H9 (cell line): ENCODE data around the gene TSPAN11. TPM values are rescaled to one million over a fixed set of nuclear protein-coding genes. Genes with fewer than 3 reads are reported as not detected.

Experiments
- DNase-seq: peaks from one replicate; pipeline ENCODE4 v3.0.0-alpha.2; 2017
- H2AFZ ChIP-seq: one replicate; pipeline ENCODE4 v1.6.1; 2013; ENCODE audit warnings: mild to moderate bottlenecking, low read length, control low read depth, moderate library complexity
- H2AK5ac ChIP-seq: 2 replicates; pipeline ENCODE4 v1.6.1; 2013; ENCODE audit warnings: low read length, control low read depth, mixed read lengths; ENCODE audit not compliant: insufficient read length
- H2BK120ac ChIP-seq: one replicate; pipeline ENCODE4 v1.6.1; 2013; ENCODE audit warnings: low read depth, mild to moderate bottlenecking, low read length, control low read depth, inconsistent platforms; ENCODE audit not compliant: poor library complexity, severe bottlenecking
- H2BK12ac ChIP-seq: 2 replicates; pipeline ENCODE4 v1.6.1; 2013; ENCODE audit warnings: low read length, control low read depth, mixed read lengths, low read depth; ENCODE audit not compliant: insufficient read length
- H2BK15ac ChIP-seq: 2 replicates; pipeline ENCODE4 v1.6.1; 2013; ENCODE audit warnings: low read depth, low read length, control low read depth
- H2BK20ac ChIP-seq: one replicate; pipeline ENCODE4 v1.6.1; 2013; ENCODE audit warnings: low read depth, mild to moderate bottlenecking, low read length, control low read depth, inconsistent platforms; ENCODE audit not compliant: poor library complexity, severe bottlenecking
- H2BK5ac ChIP-seq: 2 replicates; pipeline ENCODE4 v1.6.1; 2013; ENCODE audit warnings: low read length, control low read depth, mixed read lengths; ENCODE audit not compliant: insufficient read length
- H3K14ac ChIP-seq: 2 replicates; pipeline ENCODE4 v1.6.1; 2013; ENCODE audit warnings: low read length, control low read depth; ENCODE audit not compliant: insufficient read depth
- H3K18ac ChIP-seq: 2 replicates; pipeline ENCODE4 v1.6.1; 2013; ENCODE audit warnings: low read depth, mild to moderate bottlenecking, mixed read lengths, low read length, control low read depth; ENCODE audit not compliant: insufficient read length
- H3K23ac ChIP-seq: 2 replicates; pipeline ENCODE4 v1.6.1; 2013; ENCODE audit warnings: low read length, control low read depth, mixed read lengths, low read depth; ENCODE audit not compliant: insufficient read length
- H3K23me2 ChIP-seq: 2 replicates; pipeline ENCODE4 v1.6.1; 2013; ENCODE audit warnings: low read depth, mild to moderate bottlenecking, mixed read lengths, low read length, control low read depth; ENCODE audit not compliant: insufficient read length, poor library complexity, severe bottlenecking
- H3K27ac ChIP-seq: 2 replicates; pipeline ENCODE4 v1.5.1; 2013; ENCODE audit warnings: low read length, control low read depth, mixed read lengths, low read depth; ENCODE audit not compliant: insufficient read length
- H3K27me3 ChIP-seq: 2 replicates; pipeline ENCODE4 v1.6.1; 2013; ENCODE audit warnings: low read length, control low read depth, inconsistent platforms; ENCODE audit not compliant: insufficient read depth
- H3K4ac ChIP-seq: 2 replicates; pipeline ENCODE4 v1.6.1; 2013; ENCODE audit warnings: low read depth, mild to moderate bottlenecking, control low read depth, inconsistent platforms, low read length, moderate library complexity
- H3K4me1 ChIP-seq: 2 replicates; pipeline ENCODE4 v1.6.1; 2013; ENCODE audit warnings: low read length, control low read depth, inconsistent platforms; ENCODE audit not compliant: insufficient read depth
- H3K4me2 ChIP-seq: 2 replicates; pipeline ENCODE4 v1.6.1; 2013; ENCODE audit warnings: low read length, control low read depth, mixed read lengths; ENCODE audit not compliant: insufficient read length, insufficient read depth
- H3K56ac ChIP-seq: 2 replicates; pipeline ENCODE4 v1.6.1; 2013; ENCODE audit warnings: low read depth, mild to moderate bottlenecking, mixed read lengths, low read length, control low read depth; ENCODE audit not compliant: insufficient read length
- H3K79me1 ChIP-seq: 2 replicates; pipeline ENCODE4 v1.6.1; 2013; ENCODE audit warnings: low read depth, mild to moderate bottlenecking, moderate library complexity, low read length, control low read depth, inconsistent platforms; ENCODE audit not compliant: insufficient read depth, poor library complexity, severe bottlenecking
- H3K79me2 ChIP-seq: 2 replicates; pipeline ENCODE4 v1.6.1; 2013; ENCODE audit warnings: low read length, control low read depth, inconsistent platforms; ENCODE audit not compliant: insufficient read depth
- H3K9ac ChIP-seq: 2 replicates; pipeline ENCODE4 v1.6.1; 2013; ENCODE audit warnings: low read length, control low read depth, mixed read lengths; ENCODE audit not compliant: insufficient read length; ENCODE audit errors: extremely low read depth
- H3K9me3 ChIP-seq: one replicate; pipeline ENCODE4 v1.6.1; 2013; ENCODE audit warnings: low read depth, low read length, inconsistent platforms; ENCODE audit not compliant: control insufficient read depth
- H3T11ph ChIP-seq: one replicate; pipeline ENCODE4 v1.6.1; 2013; ENCODE audit warnings: mild to moderate bottlenecking, low read length, control low read depth, inconsistent platforms
- H4K20me1 ChIP-seq: one replicate; pipeline ENCODE4 v1.6.1; 2013; ENCODE audit not compliant: control insufficient read depth, insufficient read length, insufficient read depth
- H4K5ac ChIP-seq: 2 replicates; pipeline ENCODE4 v1.6.1; 2013; ENCODE audit warnings: low read depth, mild to moderate bottlenecking, mixed read lengths, low read length, control low read depth; ENCODE audit not compliant: insufficient read length
- H4K8ac ChIP-seq: replicated peaks from 2 replicates; pipeline ENCODE4 v1.6.1; 2013; ENCODE audit warnings: low read length, control low read depth, mixed read lengths, low read depth; ENCODE audit not compliant: insufficient read length
- H4K91ac ChIP-seq: 2 replicates; pipeline ENCODE4 v1.6.1; 2013; ENCODE audit warnings: low read depth, mild to moderate bottlenecking, moderate library complexity, mixed read lengths, low read length, control low read depth; ENCODE audit not compliant: insufficient read length
- H3K27ac Mint-ChIP-seq, 3 experiments: 2 replicates in 2 of 3; 3 replicates in 1 of 3; pipeline ENCODE4 v1.8.0; 2020 to 2021; ENCODE audit warnings: mixed read lengths in 3 of 3, mild to moderate bottlenecking in 1 of 3, moderate library complexity in 1 of 3
- H3K27me3 Mint-ChIP-seq: 2 replicates; pipeline ENCODE4 v1.8.0; 2021; ENCODE audit warnings: low read depth, mild to moderate bottlenecking, moderate library complexity, mixed read lengths
- H3K36me3 Mint-ChIP-seq, 3 experiments: 2 replicates in 2 of 3; 3 replicates in 1 of 3; pipeline ENCODE4 v1.8.0; 2020 to 2021; ENCODE audit warnings: low read depth in 3 of 3, mixed read lengths in 3 of 3; ENCODE audit not compliant: insufficient read depth in 1 of 3
- H3K4me1 Mint-ChIP-seq, 2 experiments: 2 replicates each; pipeline ENCODE4 v1.8.0; 2020; ENCODE audit warnings: mixed read lengths in 2 of 2
- H3K4me3 Mint-ChIP-seq, 2 experiments: 2 replicates in 1 of 2; 3 replicates in 1 of 2; pipeline ENCODE4 v1.8.0; 2020 to 2021; ENCODE audit warnings: mild to moderate bottlenecking in 2 of 2, mixed read lengths in 2 of 2, moderate library complexity in 1 of 2
- H3K9me3 Mint-ChIP-seq, 2 experiments: 2 replicates in 1 of 2; 3 replicates in 1 of 2; pipeline ENCODE4 v1.8.0; 2020; ENCODE audit warnings: mild to moderate bottlenecking in 2 of 2, mixed read lengths in 2 of 2, moderate library complexity in 1 of 2
- WGBS: extraction: QIAGEN DNeasy Blood & Tissue Kit; methylation state at CpG from one replicate; pipeline ENCODE4 v1.1.7; 2013; ENCODE audit warnings: missing lambda C conversion rate, low lambda C conversion rate, mixed read lengths; ENCODE audit not compliant: insufficient read length; ENCODE audit errors: extremely low coverage; 5-methylcytosine and 5-hydroxymethylcytosine counted together
- total RNA-seq: library from RNA; stranded (reverse); gene quantifications from 2 replicates; pipeline ENCODE4 v1.2.1, GENCODE V29; 2021
- TF ChIP-seq, protein P1 (sequence below): fragments of 200-600 bp; sonication (generic); conservative IDR thresholded peaks from 3 replicates; pipeline ENCODE4 v1.8.0; 2021; ENCODE audit warnings: antibody characterized with exemption, mild to moderate bottlenecking

Gene TSPAN11
- total RNA-seq, 1 experiment from 2014 or later: 4.2 TPM

DNA sequence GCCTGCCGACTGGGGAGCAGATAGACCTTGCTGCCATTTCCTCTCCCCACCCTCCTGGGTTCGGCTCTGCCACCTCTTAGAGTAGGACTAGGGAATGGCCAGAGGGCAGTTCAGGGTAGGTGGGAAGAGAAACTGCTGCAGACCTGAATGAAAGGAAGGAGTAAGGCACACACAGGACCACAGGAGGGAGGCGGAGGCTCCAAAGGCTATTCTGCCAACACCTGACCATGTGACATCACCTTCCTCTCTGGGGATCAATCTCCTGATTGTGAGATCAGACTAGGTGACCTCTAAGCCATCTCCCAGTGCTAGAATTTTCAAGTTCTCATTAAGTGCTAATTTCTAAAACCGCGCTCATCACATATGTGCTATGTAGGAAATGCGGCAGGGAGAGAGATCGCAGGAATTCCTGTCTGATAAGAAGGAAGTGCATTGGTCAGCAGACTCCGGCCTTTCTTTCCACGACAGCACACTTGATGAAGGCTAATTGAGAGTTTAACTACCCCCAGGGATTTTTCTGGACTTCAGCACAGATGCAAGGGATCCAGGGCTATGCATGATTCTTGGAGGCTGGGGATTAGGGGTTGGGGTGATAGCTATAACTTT lies 11.5 kb upstream of the TSPAN11 start:
- no peak overlapping the region for H3K4ac ChIP-seq
- no peak overlapping the region for H4K5ac ChIP-seq
- no peak overlapping the region; the same call in 1 of the 2 replicates for H2BK15ac ChIP-seq
- H3K27ac ChIP-seq: no peak overlapping the region
- no peak overlapping the region for H3K4me3 Mint-ChIP-seq
- peaks cover 12 to 25% of the 10 kb centered on the region in 2 experiments for H3K4me1 Mint-ChIP-seq
- H3K23me2 ChIP-seq: no peaks in the 10 kb centered on the region
- no peak overlapping the region for H2BK5ac ChIP-seq
- no CpG with 5 or more reads among the region's 9 CpGs for WGBS
- H3K36me3 Mint-ChIP-seq: no peaks in the 10 kb centered on the region
- no peaks in the 10 kb centered on the region; a peak in 1 of 5 replicates for H3K9me3 Mint-ChIP-seq
- H3K9ac ChIP-seq: no peak overlapping the region
- H3K14ac ChIP-seq: no peak overlapping the region
- no peak overlapping the region for H4K91ac ChIP-seq
- no peak overlapping the region for H4K8ac ChIP-seq
- H3T11ph ChIP-seq: no peak overlapping the region
- H3K4me1 ChIP-seq: peaks cover 2% of the 10 kb centered on the region; the same call in 1 of the 2 replicates
- H2AFZ ChIP-seq: no peak overlapping the region
- no peak overlapping the region for H3K4me2 ChIP-seq
- H3K9me3 ChIP-seq: no peaks in the 10 kb centered on the region
- H3K79me2 ChIP-seq: no peaks in the 10 kb centered on the region
- H2BK120ac ChIP-seq: no peak overlapping the region
- H2BK20ac ChIP-seq: no peak overlapping the region
- H3K79me1 ChIP-seq: no peaks in the 10 kb centered on the region
- H3K27me3 Mint-ChIP-seq: peaks cover 5% of the 10 kb centered on the region
- no peak overlapping the region for H3K56ac ChIP-seq
- no peak overlapping the region for H2BK12ac ChIP-seq
- H3K27ac Mint-ChIP-seq: no peak overlapping the region
- DNase-seq: peak; percentile 36
- H3K27me3 ChIP-seq: no peaks in the 10 kb centered on the region
- H3K23ac ChIP-seq: no peak overlapping the region
- no peaks in the 10 kb centered on the region for H4K20me1 ChIP-seq
- TF ChIP-seq, protein P1, sequence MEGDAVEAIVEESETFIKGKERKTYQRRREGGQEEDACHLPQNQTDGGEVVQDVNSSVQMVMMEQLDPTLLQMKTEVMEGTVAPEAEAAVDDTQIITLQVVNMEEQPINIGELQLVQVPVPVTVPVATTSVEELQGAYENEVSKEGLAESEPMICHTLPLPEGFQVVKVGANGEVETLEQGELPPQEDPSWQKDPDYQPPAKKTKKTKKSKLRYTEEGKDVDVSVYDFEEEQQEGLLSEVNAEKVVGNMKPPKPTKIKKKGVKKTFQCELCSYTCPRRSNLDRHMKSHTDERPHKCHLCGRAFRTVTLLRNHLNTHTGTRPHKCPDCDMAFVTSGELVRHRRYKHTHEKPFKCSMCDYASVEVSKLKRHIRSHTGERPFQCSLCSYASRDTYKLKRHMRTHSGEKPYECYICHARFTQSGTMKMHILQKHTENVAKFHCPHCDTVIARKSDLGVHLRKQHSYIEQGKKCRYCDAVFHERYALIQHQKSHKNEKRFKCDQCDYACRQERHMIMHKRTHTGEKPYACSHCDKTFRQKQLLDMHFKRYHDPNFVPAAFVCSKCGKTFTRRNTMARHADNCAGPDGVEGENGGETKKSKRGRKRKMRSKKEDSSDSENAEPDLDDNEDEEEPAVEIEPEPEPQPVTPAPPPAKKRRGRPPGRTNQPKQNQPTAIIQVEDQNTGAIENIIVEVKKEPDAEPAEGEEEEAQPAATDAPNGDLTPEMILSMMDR: no peak
- H2AK5ac ChIP-seq: no peak overlapping the region
- H3K18ac ChIP-seq: no peak overlapping the region
